HepG2 (cell line): ENCODE data around the gene DDHD1. TPM values are rescaled to one million over a fixed set of nuclear protein-coding genes. Genes with fewer than 3 reads are reported as not detected.

Source experiments
- ATAC-seq: fragments of 200-7000 bp; cut with Tn5 transposase; 3 replicates; pipeline ENCODE4 v1.9.1; 2020; ENCODE audit warnings: mild to moderate bottlenecking, moderate library complexity
- BruUV-seq: library from RNA; stranded (reverse); fragments of 400-500 nt; replicated peaks from 2 replicates; lab custom pipeline; 2021; lab: Mats Ljungman, UMichigan
- CTCF ChIA-PET: fragments of 300-600 bp; formaldehyde crosslinking; extraction: SDS; loops from one replicate; lab custom pipeline; 2021; ENCODE audit warnings: low total read pairs, inconsistent platforms, low intra/inter-chr PET ratio; lab: Yijun Ruan, JAX
- POLR2A ChIA-PET: fragments of 350-600 bp; sonication (Branson Sonifier 250); formaldehyde crosslinking; loops from one replicate; lab custom pipeline; 2020; ENCODE audit warnings: antibody characterized with exemption, inconsistent platforms; lab: Yijun Ruan, JAX
- DNase-seq: peaks from one replicate; pipeline ENCODE4 v3.0.0-alpha.2; 2015; ENCODE audit warnings: low spot score
- FAIRE-seq: peaks from 3 replicates; lab custom pipeline; 2011; peaks lifted over from hg19 to GRCh38; lab: Jason Lieb, UNC
- H2AFZ ChIP-seq: one replicate; pipeline ENCODE4 v1.6.1; 2011; ENCODE audit warnings: low read length, inconsistent platforms
- H3K27ac ChIP-seq: fragments of 300-600 bp; 3 replicates; pipeline ENCODE4 v1.8.0; 2011; ENCODE audit warnings: mixed run types, mild to moderate bottlenecking, mixed read lengths, low read length, inconsistent platforms; ENCODE audit not compliant: insufficient read depth; ENCODE audit errors: extremely low read length
- H3K27me3 ChIP-seq, 2 experiments: fragments of 200-600 bp in 1 of 2; 2 replicates in 1 of 2; 3 replicates in 1 of 2; pipeline versions ENCODE4 v1.6.0 to v1.8.0; 2011; ENCODE audit warnings: low read length in 2 of 2, mild to moderate bottlenecking in 2 of 2, moderate library complexity in 2 of 2, inconsistent platforms in 1 of 2; ENCODE audit not compliant: insufficient read depth in 2 of 2, control insufficient read depth in 1 of 2
- H3K36me3 ChIP-seq, 2 experiments: fragments of 200-600 bp in 1 of 2; replicated peaks in 1 of 2; 2 replicates in 1 of 2; 3 replicates in 1 of 2; pipeline versions ENCODE4 v1.5.1 to v1.8.0; 2011; ENCODE audit warnings: low read length in 2 of 2, inconsistent platforms in 1 of 2; ENCODE audit not compliant: insufficient read depth in 2 of 2, control insufficient read depth in 1 of 2
- H3K4me1 ChIP-seq: 2 replicates; pipeline ENCODE4 v1.5.1; 2012; ENCODE audit warnings: low read length, inconsistent platforms; ENCODE audit not compliant: insufficient read depth
- H3K4me2 ChIP-seq: 2 replicates; pipeline ENCODE4 v1.6.0; 2011; ENCODE audit warnings: low read depth, low read length, inconsistent platforms
- H3K4me3 ChIP-seq, 3 experiments: fragments of 200-600 bp in 1 of 3; sonication (generic), shearing (Covaris generic) in 1 of 3; replicated peaks in 1 of 3; 2 replicates each; pipeline ENCODE4 v1.5.1; 2011 to 2016; ENCODE audit warnings: low read length in 3 of 3, inconsistent platforms in 2 of 3, low read depth in 2 of 3, mild to moderate bottlenecking in 2 of 3, control low read depth in 1 of 3, mixed read lengths in 1 of 3; ENCODE audit not compliant: insufficient read depth in 1 of 3
- H3K79me2 ChIP-seq: one replicate; pipeline ENCODE4 v1.6.1; 2011; ENCODE audit warnings: low read length, inconsistent platforms; ENCODE audit not compliant: insufficient read depth
- H3K9ac ChIP-seq: 2 replicates; pipeline ENCODE4 v1.6.0; 2011; ENCODE audit warnings: mild to moderate bottlenecking, low read depth, low read length, inconsistent platforms; ENCODE audit not compliant: insufficient read depth
- H3K9me3 ChIP-seq: 2 replicates; pipeline ENCODE4 v1.5.1; 2012; ENCODE audit warnings: mild to moderate bottlenecking, low read length
- H4K20me1 ChIP-seq: 2 replicates; pipeline ENCODE4 v1.6.0; 2011; ENCODE audit warnings: inconsistent platforms, mild to moderate bottlenecking, low read length, moderate library complexity; ENCODE audit not compliant: insufficient read depth
- ERF ChIP-seq: IDR thresholded peaks from 2 replicates; pipeline ENCODE4 v1.6.1; 2018; ENCODE audit warnings: missing biosample characterization, missing genetic modification reagents
- KIAA2018 ChIP-seq: sonication (generic); formaldehyde crosslinking; IDR thresholded peaks from 2 replicates; pipeline ENCODE4 v1.5.0; 2020; ENCODE audit warnings: mild to moderate bottlenecking, missing genetic modification reagents, borderline replicate concordance
- MYC ChIP-seq: sonication (generic); formaldehyde crosslinking; IDR thresholded peaks from 2 replicates; pipeline ENCODE4 v1.9.0; 2021; ENCODE audit warnings: missing genetic modification reagents, borderline replicate concordance
- PITX1 ChIP-seq: sonication (generic); formaldehyde crosslinking; IDR thresholded peaks from 2 replicates; pipeline ENCODE4 v1.5.1; 2020; ENCODE audit warnings: mild to moderate bottlenecking, missing genetic modification reagents
- SNRNP70 ChIP-seq: fragments of 200-400 bp; formaldehyde crosslinking; IDR thresholded peaks from 2 replicates; pipeline ENCODE4 v1.6.1; 2017; ENCODE audit warnings: mild to moderate bottlenecking, low read depth, low read length, moderate library complexity
- ZNF124 ChIP-seq: sonication (generic); formaldehyde crosslinking; IDR thresholded peaks from 2 replicates; pipeline ENCODE4 v1.4.0; 2020; ENCODE audit warnings: missing genetic modification reagents
- ZNF142 ChIP-seq: sonication (generic); formaldehyde crosslinking; IDR thresholded peaks from 2 replicates; pipeline ENCODE4 v1.4.0; 2020; ENCODE audit warnings: missing genetic modification reagents
- ZNF292 ChIP-seq: sonication (generic); formaldehyde crosslinking; IDR thresholded peaks from 2 replicates; pipeline ENCODE4 v1.8.1; 2022; ENCODE audit warnings: mild to moderate bottlenecking, low read depth, missing genetic modification reagents, borderline replicate concordance
- ZNF614 ChIP-seq: IDR thresholded peaks from 2 replicates; pipeline ENCODE4 v1.6.1; 2018; ENCODE audit warnings: missing biosample characterization, missing genetic modification reagents, inconsistent platforms, borderline replicate concordance
- ZNF615 ChIP-seq: sonication (generic); formaldehyde crosslinking; IDR thresholded peaks from 2 replicates; pipeline ENCODE4 v1.5.0; 2020; ENCODE audit warnings: mild to moderate bottlenecking, missing genetic modification reagents, borderline replicate concordance
- WGBS: methylation state at CpG from one replicate; pipeline ENCODE4 v1.1.6; 2017; ENCODE audit warnings: low lambda C conversion rate; 5-methylcytosine and 5-hydroxymethylcytosine counted together
- in situ Hi-C: cut with HindIII; loops from 2 replicates; pipeline ENCODE4 v1.10.0; 2017; ENCODE audit warnings: low pct_unique_long_range_greater_than_20kb; ENCODE audit not compliant: extremely low pct_ligation_motif_present
- intact Hi-C: fragments of 100-400 bp; cut with micrococcal nuclease; formaldehyde crosslinking; loops from one replicate; pipeline ENCODE4 v1.10.0; 2022; ENCODE audit not compliant: unreplicated experiment
- polyA plus RNA-seq, 8 experiments: library from polyadenylated mRNA; depleted of rRNA in 3 of 8; stranded (reverse) in 7 of 8; unstranded in 1 of 8; fragments of >200 nt; fragmentation: Illumina TruSeq in 4 of 8; extraction: Trizol in 4 of 8; gene quantifications; 2 replicates each; pipeline versions ENCODE4 v1.2.1 to v1.2.3, GENCODE V29; 2011 to 2016; ENCODE audit warnings: low read depth in 4 of 8, missing spikeins in 1 of 8, mixed read lengths in 1 of 8; ENCODE audit not compliant: insufficient read depth in 1 of 8
- total RNA-seq, 5 experiments: library from RNA; depleted of rRNA; stranded (reverse); fragments of >200 nt; fragmentation: Illumina TruSeq; extraction: Trizol; gene quantifications; 2 replicates each; pipeline ENCODE4 v1.2.3, GENCODE V29; 2016; ENCODE audit warnings: low read depth in 1 of 5

Gene DDHD1
- total and polyA plus RNA-seq, 2 of the 13 experiments (the other 11 are each of a cell fraction or from before 2014, with no cell fraction given): 4.6 to 8.3 TPM

- in situ Hi-C loops: no loop called here
- Histone ChIP-seq H3K79me2 (peaks cover 4% of the 10 kb centered on the region), H3K36me3 (no peaks in the 10 kb centered on the region), H3K27ac (no peak overlapping the region), H3K4me2 (no peak overlapping the region), H3K27me3 (no peaks in the 10 kb centered on the region), H3K4me3 (no peak overlapping the region), H3K9ac (no peak overlapping the region), H4K20me1 (no peaks in the 10 kb centered on the region), H3K4me1 (no peaks in the 10 kb centered on the region), H2AFZ (no peak overlapping the region), H3K9me3 (peaks cover 15% of the 10 kb centered on the region; the same call in 1 of the 2 replicates)
- ATAC-seq (no peak), DNase-seq (no peak), FAIRE-seq (no peak)
- CTCF ChIA-PET: no interaction called here
- no TSS peak for BruUV-seq
- intact Hi-C loops: no loop called here
- POLR2A ChIA-PET: no interaction called here
- 94% methylated on average over 4 of the region's 4 CpGs for WGBS
- TF ChIP-seq ZNF142 (CRISPR knock-in tag): no peak
- TF ChIP-seq ZNF615 (CRISPR knock-in tag): no peak
- TF ChIP-seq KIAA2018 (CRISPR knock-in tag): no peak
- TF ChIP-seq PITX1 (CRISPR knock-in tag): no peak
- TF ChIP-seq MYC (CRISPR knock-in tag): no peak
- no peak for TF ChIP-seq ERF
- TF ChIP-seq ZNF124 (CRISPR knock-in tag): no peak
- TF ChIP-seq SNRNP70: no peak
- TF ChIP-seq ZNF292 (CRISPR knock-in tag): no peak
- TF ChIP-seq ZNF614 (CRISPR knock-in tag): no peak
Measured at GRCh38 chr14:53137568-53138203, 15.4 kb downstream of the DDHD1 start.
